HEK293 (cell line): ENCODE results near the gene RTTN.

Experiments
- GLIS2 ChIP-seq: fragments of 450-650 bp; formaldehyde crosslinking; IDR thresholded peaks from 2 replicates; pipeline ENCODE4 v1.5.1; 2016; ENCODE audit warnings: missing biosample characterization, missing genetic modification characterization
- ZFP3 ChIP-seq: fragments of 450-650 bp; formaldehyde crosslinking; IDR thresholded peaks from 2 replicates; pipeline ENCODE4 v1.5.1; 2016; ENCODE audit warnings: low read depth, missing biosample characterization, missing genetic modification characterization
- ZFP41 ChIP-seq: fragments of 450-650 bp; formaldehyde crosslinking; IDR thresholded peaks from 2 replicates; pipeline ENCODE4 v1.5.1; 2016; ENCODE audit warnings: missing biosample characterization, missing genetic modification characterization, borderline replicate concordance
- ZFP69B ChIP-seq: fragments of 450-650 bp; formaldehyde crosslinking; IDR thresholded peaks from 2 replicates; pipeline ENCODE4 v1.5.1; 2016; ENCODE audit warnings: missing biosample characterization, missing genetic modification characterization
- ZNF10 ChIP-seq: fragments of 450-650 bp; formaldehyde crosslinking; IDR thresholded peaks from 2 replicates; pipeline ENCODE4 v1.5.1; 2017; ENCODE audit warnings: missing biosample characterization, missing genetic modification characterization
- ZNF121 ChIP-seq: fragments of 450-650 bp; formaldehyde crosslinking; IDR thresholded peaks from 2 replicates; pipeline ENCODE4 v1.5.1; 2016; ENCODE audit warnings: missing biosample characterization, missing genetic modification characterization
- ZNF654 ChIP-seq: fragments of 450-650 bp; formaldehyde crosslinking; IDR thresholded peaks from 2 replicates; pipeline ENCODE4 v1.5.1; 2016; ENCODE audit warnings: low read depth, missing biosample characterization, missing genetic modification characterization
- ZNF658 ChIP-seq: fragments of 450-650 bp; formaldehyde crosslinking; IDR thresholded peaks from 2 replicates; pipeline ENCODE4; 2016; ENCODE audit warnings: missing biosample characterization, missing genetic modification characterization
- ZNF768 ChIP-seq: fragments of 450-650 bp; formaldehyde crosslinking; IDR thresholded peaks from 2 replicates; pipeline ENCODE4 v1.5.1; 2018; ENCODE audit warnings: missing biosample characterization, mild to moderate bottlenecking, missing genetic modification characterization
- ZNF837 ChIP-seq: fragments of 450-650 bp; formaldehyde crosslinking; IDR thresholded peaks from 2 replicates; pipeline ENCODE4 v1.5.1; 2016; ENCODE audit warnings: missing biosample characterization, missing genetic modification characterization
- TF ChIP-seq, protein P1 (sequence below): fragments of 450-650 bp; formaldehyde crosslinking; IDR thresholded peaks from 2 replicates; pipeline ENCODE4 v1.5.1; 2016; ENCODE audit warnings: missing biosample characterization, missing genetic modification characterization
- TF ChIP-seq, protein P2 (sequence below): fragments of 450-650 bp; formaldehyde crosslinking; IDR thresholded peaks from 2 replicates; pipeline ENCODE4 v1.5.1; 2017; ENCODE audit warnings: missing biosample characterization, missing genetic modification characterization
- TF ChIP-seq, protein P3 (sequence below): fragments of 450-650 bp; formaldehyde crosslinking; IDR thresholded peaks from 2 replicates; pipeline ENCODE4 v1.5.1; 2016; ENCODE audit warnings: missing biosample characterization, missing genetic modification characterization
- TF ChIP-seq, protein P4 (sequence below): fragments of 450-650 bp; formaldehyde crosslinking; IDR thresholded peaks from 2 replicates; pipeline ENCODE4 v1.5.1; 2016; ENCODE audit warnings: missing biosample characterization, missing genetic modification characterization

DNA sequence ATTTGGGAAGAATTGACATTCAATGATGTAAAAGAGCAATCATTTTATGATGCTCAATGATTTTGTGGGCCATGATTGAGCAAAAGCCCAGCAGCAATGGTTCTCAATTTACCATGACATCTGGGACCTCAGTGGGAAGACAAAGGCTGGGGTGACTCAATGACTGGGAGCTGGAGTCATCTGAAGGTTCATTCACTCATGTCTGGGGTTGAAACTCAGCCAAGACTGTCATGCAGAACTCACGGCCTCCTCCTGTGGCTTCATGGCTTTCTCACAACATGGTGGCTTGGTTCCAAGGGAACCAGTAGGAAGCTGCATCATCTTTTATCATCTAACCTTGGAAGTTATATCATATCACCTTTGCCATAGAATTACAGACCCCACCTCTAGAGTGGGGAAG lies 212.7 kb downstream of the RTTN start:
- TF ChIP-seq, protein P1, sequence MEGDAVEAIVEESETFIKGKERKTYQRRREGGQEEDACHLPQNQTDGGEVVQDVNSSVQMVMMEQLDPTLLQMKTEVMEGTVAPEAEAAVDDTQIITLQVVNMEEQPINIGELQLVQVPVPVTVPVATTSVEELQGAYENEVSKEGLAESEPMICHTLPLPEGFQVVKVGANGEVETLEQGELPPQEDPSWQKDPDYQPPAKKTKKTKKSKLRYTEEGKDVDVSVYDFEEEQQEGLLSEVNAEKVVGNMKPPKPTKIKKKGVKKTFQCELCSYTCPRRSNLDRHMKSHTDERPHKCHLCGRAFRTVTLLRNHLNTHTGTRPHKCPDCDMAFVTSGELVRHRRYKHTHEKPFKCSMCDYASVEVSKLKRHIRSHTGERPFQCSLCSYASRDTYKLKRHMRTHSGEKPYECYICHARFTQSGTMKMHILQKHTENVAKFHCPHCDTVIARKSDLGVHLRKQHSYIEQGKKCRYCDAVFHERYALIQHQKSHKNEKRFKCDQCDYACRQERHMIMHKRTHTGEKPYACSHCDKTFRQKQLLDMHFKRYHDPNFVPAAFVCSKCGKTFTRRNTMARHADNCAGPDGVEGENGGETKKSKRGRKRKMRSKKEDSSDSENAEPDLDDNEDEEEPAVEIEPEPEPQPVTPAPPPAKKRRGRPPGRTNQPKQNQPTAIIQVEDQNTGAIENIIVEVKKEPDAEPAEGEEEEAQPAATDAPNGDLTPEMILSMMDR, result no peak
- TF ChIP-seq ZFP69B (tag by site-specific recombination), result no peak
- TF ChIP-seq ZNF837, result no peak
- TF ChIP-seq, protein P2, sequence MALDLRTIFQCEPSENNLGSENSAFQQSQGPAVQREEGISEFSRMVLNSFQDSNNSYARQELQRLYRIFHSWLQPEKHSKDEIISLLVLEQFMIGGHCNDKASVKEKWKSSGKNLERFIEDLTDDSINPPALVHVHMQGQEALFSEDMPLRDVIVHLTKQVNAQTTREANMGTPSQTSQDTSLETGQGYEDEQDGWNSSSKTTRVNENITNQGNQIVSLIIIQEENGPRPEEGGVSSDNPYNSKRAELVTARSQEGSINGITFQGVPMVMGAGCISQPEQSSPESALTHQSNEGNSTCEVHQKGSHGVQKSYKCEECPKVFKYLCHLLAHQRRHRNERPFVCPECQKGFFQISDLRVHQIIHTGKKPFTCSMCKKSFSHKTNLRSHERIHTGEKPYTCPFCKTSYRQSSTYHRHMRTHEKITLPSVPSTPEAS (tag by site-specific recombination), result no peak
- TF ChIP-seq ZNF10 (tag by site-specific recombination), result no peak
- no peak for TF ChIP-seq ZFP3 (tag by site-specific recombination)
- no peak for TF ChIP-seq GLIS2 (tag by site-specific recombination)
- TF ChIP-seq, protein P3, sequence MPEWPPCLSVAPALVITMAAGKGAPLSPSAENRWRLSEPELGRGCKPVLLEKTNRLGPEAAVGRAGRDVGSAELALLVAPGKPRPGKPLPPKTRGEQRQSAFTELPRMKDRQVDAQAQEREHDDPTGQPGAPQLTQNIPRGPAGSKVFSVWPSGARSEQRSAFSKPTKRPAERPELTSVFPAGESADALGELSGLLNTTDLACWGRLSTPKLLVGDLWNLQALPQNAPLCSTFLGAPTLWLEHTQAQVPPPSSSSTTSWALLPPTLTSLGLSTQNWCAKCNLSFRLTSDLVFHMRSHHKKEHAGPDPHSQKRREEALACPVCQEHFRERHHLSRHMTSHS (tag by site-specific recombination), result no peak
- TF ChIP-seq ZNF121, result no peak
- TF ChIP-seq ZNF654, result no peak
- TF ChIP-seq ZNF768 (tag by site-specific recombination), result no peak
- TF ChIP-seq ZNF658 (tag by site-specific recombination), result no peak
- TF ChIP-seq, protein P4, sequence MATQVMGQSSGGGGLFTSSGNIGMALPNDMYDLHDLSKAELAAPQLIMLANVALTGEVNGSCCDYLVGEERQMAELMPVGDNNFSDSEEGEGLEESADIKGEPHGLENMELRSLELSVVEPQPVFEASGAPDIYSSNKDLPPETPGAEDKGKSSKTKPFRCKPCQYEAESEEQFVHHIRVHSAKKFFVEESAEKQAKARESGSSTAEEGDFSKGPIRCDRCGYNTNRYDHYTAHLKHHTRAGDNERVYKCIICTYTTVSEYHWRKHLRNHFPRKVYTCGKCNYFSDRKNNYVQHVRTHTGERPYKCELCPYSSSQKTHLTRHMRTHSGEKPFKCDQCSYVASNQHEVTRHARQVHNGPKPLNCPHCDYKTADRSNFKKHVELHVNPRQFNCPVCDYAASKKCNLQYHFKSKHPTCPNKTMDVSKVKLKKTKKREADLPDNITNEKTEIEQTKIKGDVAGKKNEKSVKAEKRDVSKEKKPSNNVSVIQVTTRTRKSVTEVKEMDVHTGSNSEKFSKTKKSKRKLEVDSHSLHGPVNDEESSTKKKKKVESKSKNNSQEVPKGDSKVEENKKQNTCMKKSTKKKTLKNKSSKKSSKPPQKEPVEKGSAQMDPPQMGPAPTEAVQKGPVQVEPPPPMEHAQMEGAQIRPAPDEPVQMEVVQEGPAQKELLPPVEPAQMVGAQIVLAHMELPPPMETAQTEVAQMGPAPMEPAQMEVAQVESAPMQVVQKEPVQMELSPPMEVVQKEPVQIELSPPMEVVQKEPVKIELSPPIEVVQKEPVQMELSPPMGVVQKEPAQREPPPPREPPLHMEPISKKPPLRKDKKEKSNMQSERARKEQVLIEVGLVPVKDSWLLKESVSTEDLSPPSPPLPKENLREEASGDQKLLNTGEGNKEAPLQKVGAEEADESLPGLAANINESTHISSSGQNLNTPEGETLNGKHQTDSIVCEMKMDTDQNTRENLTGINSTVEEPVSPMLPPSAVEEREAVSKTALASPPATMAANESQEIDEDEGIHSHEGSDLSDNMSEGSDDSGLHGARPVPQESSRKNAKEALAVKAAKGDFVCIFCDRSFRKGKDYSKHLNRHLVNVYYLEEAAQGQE (tag by site-specific recombination), result no peak
- no peak for TF ChIP-seq ZFP41
